Uterus (tissue), 4 donors: ENCODE results near the gene ANAPC16. TPM values are rescaled to one million over a fixed set of nuclear protein-coding genes. Genes with fewer than 3 reads are reported as not detected.
"Not testable (repeated sequence)": the region's sequence is repeated elsewhere in the genome, so short reads cannot be mapped to it uniquely, and the experiment has no call there.

Source experiments
- DNase-seq, 2 donors: peaks; one replicate each; pipeline ENCODE4 v3.0.0-alpha.2; 2019 to 2020
- H3K27ac ChIP-seq, 2 donors: fragments of 200-600 bp; sonication (generic); 1 replicate in 1 of 2; 2 replicates in 1 of 2; pipeline ENCODE4 v1.5.1; 2016 to 2018
- H3K27me3 ChIP-seq, 2 donors: fragments of 200-600 bp; sonication (generic); one replicate each; pipeline ENCODE4 v1.5.1; 2018 to 2019; ENCODE audit warnings: control low read depth in 1 of 2
- H3K36me3 ChIP-seq, 2 donors: fragments of 200-600 bp; sonication (generic); one replicate each; pipeline ENCODE4 v1.5.1; 2019; ENCODE audit warnings: control low read depth in 1 of 2
- H3K4me1 ChIP-seq, 2 donors: fragments of 200-600 bp; sonication (generic); one replicate each; pipeline ENCODE4 v1.5.1; 2018 to 2019; ENCODE audit warnings: control low read depth in 1 of 2
- H3K4me3 ChIP-seq, 2 donors: fragments of 200-600 bp; sonication (generic); 1 replicate in 1 of 2; 2 replicates in 1 of 2; pipeline ENCODE4 v1.5.1; 2018 to 2019; ENCODE audit warnings: mild to moderate bottlenecking in 1 of 2
- H3K9me3 ChIP-seq, 2 donors: fragments of 200-600 bp; sonication (generic); one replicate each; pipeline ENCODE4 v1.5.1; 2019; ENCODE audit warnings: control low read depth in 1 of 2
- CTCF ChIP-seq, 4 experiments: fragments of 200-600 bp in 2 of 4; fragments of 450-650 bp in 2 of 4; sonication (generic) in 2 of 4; IDR thresholded peaks; one replicate each; pipeline ENCODE4 v1.5.1; 2016 to 2019; ENCODE audit warnings: antibody characterized with exemption in 4 of 4, mild to moderate bottlenecking in 2 of 4, moderate library complexity in 1 of 4
- POLR2A ChIP-seq, 2 donors: fragments of 450-650 bp; IDR thresholded peaks; one replicate each; pipeline ENCODE4 v1.6.1; 2016; ENCODE audit warnings: antibody characterized with exemption in 2 of 2, mild to moderate bottlenecking in 1 of 2, moderate library complexity in 1 of 2
- intact Hi-C: fragments of 100-400 bp; cut with DNase I; formaldehyde crosslinking; loops from one replicate; pipeline ENCODE4 v1.15.1; 2023; ENCODE audit warnings: low total_unique reads
- total RNA-seq, 4 donors: library from RNA; depleted of rRNA in 3 of 4; stranded (reverse); fragments of >200 nt in 3 of 4; gene quantifications; one replicate each; pipeline versions ENCODE4 v1.1.0 to v1.2.4, GENCODE V29; 2014 to 2023
- donor health status: DM: yes; HTN: yes; CAD: no.

ANAPC16 gene
- total RNA-seq, 4 donors from 2014 or later, result 83.8 to 144 (median 101) TPM

- H3K9me3 ChIP-seq, result no peaks in the 10 kb centered on the region
- no peaks in the 10 kb centered on the region for H3K27me3 ChIP-seq
- no peak for DNase-seq
- H3K27ac ChIP-seq, result peak overlapping the region; percentile 78 to 83
- no peak for TF ChIP-seq POLR2A (IDR thresholded peaks at IDR 0.05)
- no peak for TF ChIP-seq CTCF (IDR thresholded peaks at IDR 0.05)
- H3K4me1 ChIP-seq, result peaks cover 0 to 3% of the 10 kb centered on the region in 2 donors
- no peak overlapping the region for H3K4me3 ChIP-seq
- no peaks in the 10 kb centered on the region for H3K36me3 ChIP-seq
- intact Hi-C loops, result no loop called here
These were observed 7.9 kb downstream of the ANAPC16 start for GRCh38 chr10:72223743-72224101.

- intact Hi-C loops, DNase-seq, H3K36me3 ChIP-seq, H3K27me3 ChIP-seq, H3K4me1 ChIP-seq, H3K9me3 ChIP-seq, H3K4me3 ChIP-seq: not testable (repeated sequence)
- H3K27ac ChIP-seq, result peak overlapping the region; percentile 78 to 83
These were observed 8.4 kb downstream of the ANAPC16 start for GRCh38 chr10:72224191-72224590.

- TF ChIP-seq CTCF (IDR thresholded peaks at IDR 0.05) (no peak), POLR2A (IDR thresholded peaks at IDR 0.05) (no peak)
- Histone ChIP-seq H3K36me3 (no peaks in the 10 kb centered on the region), H3K27ac (peak overlapping the region; percentile 39 to 50), H3K4me1 (peaks cover 0 to 9% of the 10 kb centered on the region in 2 donors), H3K27me3 (no peaks in the 10 kb centered on the region), H3K9me3 (no peaks in the 10 kb centered on the region), H3K4me3 (no peak overlapping the region)
- intact Hi-C loops, result no loop called here
- DNase-seq, result no peak
These were observed 10.7 kb downstream of the ANAPC16 start for GRCh38 chr10:72226418-72227027.

- peaks cover 0 to 6% of the 10 kb centered on the region in 2 donors for H3K4me1 ChIP-seq
- no peak overlapping the region for H3K4me3 ChIP-seq
- DNase-seq, result no peak
- no peaks in the 10 kb centered on the region for H3K9me3 ChIP-seq
- no peaks in the 10 kb centered on the region for H3K27me3 ChIP-seq
- TF ChIP-seq CTCF (IDR thresholded peaks at IDR 0.05) (no peak), POLR2A (IDR thresholded peaks at IDR 0.05) (no peak)
- H3K36me3 ChIP-seq, result no peaks in the 10 kb centered on the region
- intact Hi-C loops, result no loop called here
- peak overlapping the region; percentile 39 to 55 for H3K27ac ChIP-seq
These were observed 12.0 kb downstream of the ANAPC16 start for GRCh38 chr10:72227826-72228225.

- no peak overlapping the region for H3K4me3 ChIP-seq
- intact Hi-C loops, result no loop called here
- no peak for DNase-seq
- H3K4me1 ChIP-seq, result peaks cover 0 to 6% of the 10 kb centered on the region in 2 donors
- TF ChIP-seq CTCF (IDR thresholded peaks at IDR 0.05), result no peak
- no peak for TF ChIP-seq POLR2A (IDR thresholded peaks at IDR 0.05)
- H3K36me3 ChIP-seq, result no peaks in the 10 kb centered on the region
- peak overlapping the region; percentile 39 to 55 for H3K27ac ChIP-seq
- no peaks in the 10 kb centered on the region for H3K9me3 ChIP-seq
- no peaks in the 10 kb centered on the region for H3K27me3 ChIP-seq
These were observed 12.5 kb downstream of the ANAPC16 start for GRCh38 chr10:72228318-72228751.
